ENCODE measurements around the gene IRX3.
A peak's percentile ranks its signal among the peaks of the same experiment; 100 is the strongest.

The IRX3 gene

DNA sequence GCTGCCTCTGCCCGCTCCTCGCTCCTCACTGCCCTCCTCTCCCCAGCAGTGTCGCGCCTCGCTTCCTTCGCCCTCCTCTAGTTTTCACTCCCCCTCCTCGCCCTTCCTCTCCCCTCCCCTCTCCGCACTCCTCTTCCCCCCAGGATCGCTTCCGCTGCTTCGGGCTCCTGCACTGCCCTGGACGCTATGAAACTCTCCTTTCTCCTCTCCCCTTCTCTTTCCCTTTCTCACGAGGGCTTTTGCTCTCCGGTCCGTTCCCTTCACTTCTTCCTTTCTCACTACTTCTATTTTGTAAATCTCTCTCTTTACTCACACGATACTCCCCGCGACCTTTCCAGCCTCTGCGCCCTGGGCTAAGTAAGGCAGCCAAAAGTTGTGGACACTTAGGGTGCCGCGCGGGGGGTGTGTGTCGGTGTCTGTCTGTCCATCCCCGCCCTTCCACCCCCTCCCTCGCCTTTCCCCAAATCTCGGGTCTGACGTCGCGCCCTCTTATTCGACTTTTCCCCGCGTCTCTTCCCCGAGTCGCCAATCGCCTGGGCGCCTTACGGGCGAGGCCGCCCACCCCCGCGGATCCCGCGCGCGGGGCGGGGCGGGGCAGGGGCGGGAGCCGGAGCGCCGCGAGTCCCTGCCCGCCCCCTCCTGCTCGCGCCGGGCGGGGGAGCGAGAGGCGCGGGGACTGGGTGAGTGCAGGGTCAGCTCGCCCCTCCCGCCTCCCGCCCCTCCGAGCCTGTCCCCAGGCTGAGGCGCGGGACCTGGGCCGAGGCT, at the start of gene IRX3:
Gene IRX3 (minus strand): TSS at position 422 of the 765 bp plus-strand sequence. CDS start 737 bp downstream, outside the sequence.
- no peak for TF ChIP-seq CTCF (IDR thresholded peaks at IDR 0.05; ENCODE audit: low read depth, low read length)
- H3K4me3 ChIP-seq (ENCODE audit: low read depth, low read length): peak within 1 kb of the TSS; percentile 53

- H3K4me3 ChIP-seq (ENCODE audit: low read depth, low read length): no peak overlapping the region
- TF ChIP-seq CTCF (IDR thresholded peaks at IDR 0.05; ENCODE audit: low read depth, low read length): no peak
Measured at GRCh38 chr16:54335230-54335629, 48.6 kb upstream of the IRX3 start.

DNA sequence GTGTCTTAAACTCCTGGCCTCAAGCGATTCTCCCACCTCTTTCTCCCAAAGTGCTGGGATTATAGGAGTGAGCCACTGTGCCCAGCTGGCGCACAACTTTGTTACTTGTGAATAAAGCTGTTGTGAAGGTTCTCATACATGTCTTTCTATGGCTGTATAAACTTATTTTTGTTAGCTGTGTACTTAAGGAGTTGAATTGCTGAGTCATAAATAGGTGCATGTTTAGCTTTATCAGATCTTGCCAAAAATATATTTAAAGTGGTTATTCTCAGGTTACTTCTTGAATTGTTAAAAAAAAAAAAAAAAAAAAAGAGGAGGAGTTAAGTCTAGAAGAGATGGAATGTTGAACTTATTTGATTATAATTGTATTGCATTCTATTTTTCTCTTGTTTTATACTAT, 47.6 kb upstream of the IRX3 start:
- no peak for TF ChIP-seq CTCF (IDR thresholded peaks at IDR 0.05; ENCODE audit: low read depth, low read length)

DNA sequence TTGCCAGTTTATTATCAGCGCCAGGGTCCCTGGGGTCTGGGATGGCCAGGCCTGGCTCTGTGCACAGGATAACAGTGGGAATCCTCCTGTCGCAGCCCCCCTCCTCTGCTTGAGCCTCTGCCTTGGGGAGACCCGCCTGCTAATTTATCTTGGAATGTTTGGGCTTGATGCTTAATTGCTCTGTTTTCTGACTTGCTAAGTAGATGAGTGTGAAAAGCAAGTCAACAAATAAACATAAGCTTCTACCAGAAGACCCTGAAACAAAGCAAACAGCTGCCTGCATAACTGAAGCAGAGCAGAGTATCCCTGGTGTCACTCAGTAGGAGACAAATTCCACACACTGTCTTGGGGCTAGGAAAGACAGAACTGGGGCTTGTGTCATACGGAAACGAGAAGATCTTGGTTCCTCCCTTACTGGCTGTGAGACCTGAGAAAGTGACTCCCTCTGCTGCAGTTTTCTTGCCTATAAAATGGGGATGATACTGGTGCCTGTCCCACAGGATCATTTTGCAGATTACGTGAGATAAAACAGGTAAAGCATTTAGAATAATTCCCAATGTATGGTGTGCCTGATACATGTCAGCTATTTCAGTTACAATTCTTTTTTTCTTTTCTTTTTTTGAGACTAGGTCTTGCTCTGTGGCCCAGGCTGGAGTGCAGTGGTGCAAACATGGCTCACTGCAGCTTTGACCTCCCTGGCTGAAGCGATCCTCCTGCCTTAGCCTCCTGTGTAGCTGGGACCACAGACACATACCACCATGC, 44.8 kb upstream of the IRX3 start:
- no peak for TF ChIP-seq CTCF (IDR thresholded peaks at IDR 0.05; ENCODE audit: low read depth, low read length)
- H3K4me3 ChIP-seq (ENCODE audit: low read depth, low read length): no peak overlapping the region

More for the DNA sequence above, 47.6 kb upstream of the IRX3 start:
- H3K4me3 ChIP-seq (ENCODE audit: low read depth, low read length): no peak overlapping the region

- no peak for TF ChIP-seq CTCF (IDR thresholded peaks at IDR 0.05; ENCODE audit: low read depth, low read length)
- H3K4me3 ChIP-seq (ENCODE audit: low read depth, low read length): no peak overlapping the region
Measured at GRCh38 chr16:54327609-54328008, 41.0 kb upstream of the IRX3 start.

DNA sequence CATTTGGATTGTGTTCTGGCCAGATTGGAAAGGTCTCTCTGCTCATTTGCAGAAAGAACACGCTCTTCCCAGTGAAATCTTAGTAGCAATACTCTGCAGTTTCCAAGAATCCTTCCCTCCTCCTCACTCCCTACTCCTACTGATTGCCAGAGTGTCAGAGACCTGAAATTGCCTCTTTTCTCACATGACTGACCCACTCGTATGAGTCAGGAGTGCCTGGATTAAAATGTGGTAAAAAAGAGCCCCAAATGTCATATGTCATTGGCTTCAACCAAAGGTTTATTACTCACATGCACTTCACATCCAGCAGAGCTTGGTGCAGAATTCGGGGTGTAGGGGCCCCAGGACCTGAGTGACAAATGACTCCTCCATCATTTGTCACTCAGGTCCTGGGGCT, 39.7 kb upstream of the IRX3 start:
- H3K4me3 ChIP-seq (ENCODE audit: low read depth, low read length): no peak overlapping the region
- no peak for TF ChIP-seq CTCF (IDR thresholded peaks at IDR 0.05; ENCODE audit: low read depth, low read length)

Data from WI38 (cell line).